ENCODE results near the gene BEND4. TPM values are rescaled to one million over a fixed set of nuclear protein-coding genes. Genes with fewer than 3 reads are reported as not detected.

Gene BEND4
- total RNA-seq, 2 donors from 2014 or later = 3.9 to 25.2 TPM

- DNase-seq (ENCODE audit: low spot score) = no peak
- Histone ChIP-seq H3K27me3 (replicated peaks; ENCODE audit: insufficient read depth) (no peaks in the 10 kb centered on the region), H3K36me3 (no peaks in the 10 kb centered on the region), H3K27ac (no peak overlapping the region), H3K9me3 (no peaks in the 10 kb centered on the region), H3K4me3 (no peak overlapping the region), H3K4me1 (replicated peaks) (no peaks in the 10 kb centered on the region)
- 97% methylated on average over 1 of the region's 1 CpG for WGBS
- no peak for TF ChIP-seq POLR2A (IDR thresholded peaks at IDR 0.05)
- no peak for TF ChIP-seq POLR2AphosphoS5 (IDR thresholded peaks at IDR 0.05)
- no peak for TF ChIP-seq CTCF (IDR thresholded peaks at IDR 0.05)
- intact Hi-C loops (cut with DNase I) = no loop called here
Measured at GRCh38 chr4:42083816-42084215, 68.6 kb downstream of the BEND4 start.

- no peaks in the 10 kb centered on the region for H3K27me3 ChIP-seq (replicated peaks; ENCODE audit: insufficient read depth)
- no peak overlapping the region for H3K27ac ChIP-seq
- H3K9me3 ChIP-seq = no peaks in the 10 kb centered on the region
- no peaks in the 10 kb centered on the region for H3K4me1 ChIP-seq (replicated peaks)
- H3K36me3 ChIP-seq = no peaks in the 10 kb centered on the region
- DNase-seq (ENCODE audit: low spot score) = no peak
- intact Hi-C loops (cut with DNase I) = no loop called here
- WGBS = 90% methylated on average over 3 of the region's 3 CpGs
- H3K4me3 ChIP-seq = no peak overlapping the region
- TF ChIP-seq CTCF (IDR thresholded peaks at IDR 0.05) (no peak), POLR2A (IDR thresholded peaks at IDR 0.05) (no peak)
Measured at GRCh38 chr4:42080306-42080705, 72.1 kb downstream of the BEND4 start.

GRCh38 chr4:42078184-42078801, 74.2 kb downstream of the BEND4 start:
- Histone ChIP-seq H3K4me3 (no peak overlapping the region), H3K27ac (no peak overlapping the region), H3K27me3 (replicated peaks; ENCODE audit: insufficient read depth) (no peaks in the 10 kb centered on the region), H3K36me3 (no peaks in the 10 kb centered on the region), H3K4me1 (replicated peaks) (no peaks in the 10 kb centered on the region), H3K9me3 (no peaks in the 10 kb centered on the region)
- intact Hi-C loops (cut with DNase I) = no loop called here
- no peak for DNase-seq (ENCODE audit: low spot score)
- TF ChIP-seq POLR2A (IDR thresholded peaks at IDR 0.05) = no peak
- TF ChIP-seq CTCF (IDR thresholded peaks at IDR 0.05) = no peak
- TF ChIP-seq POLR2AphosphoS5 (IDR thresholded peaks at IDR 0.05) = no peak

- Histone ChIP-seq H3K27ac (no peak overlapping the region), H3K4me3 (no peak overlapping the region), H3K36me3 (no peaks in the 10 kb centered on the region), H3K4me1 (replicated peaks) (no peaks in the 10 kb centered on the region), H3K9me3 (no peaks in the 10 kb centered on the region), H3K27me3 (replicated peaks; ENCODE audit: insufficient read depth) (no peaks in the 10 kb centered on the region)
- intact Hi-C loops (cut with DNase I) = no loop called here
- no peak for TF ChIP-seq POLR2A (IDR thresholded peaks at IDR 0.05)
- no peak for TF ChIP-seq POLR2AphosphoS5 (IDR thresholded peaks at IDR 0.05)
- TF ChIP-seq CTCF (IDR thresholded peaks at IDR 0.05) = no peak
- 93% methylated on average over 1 of the region's 1 CpG for whole genome bisulfite sequencing
- DNase-seq (ENCODE audit: low spot score) = no peak
Measured at GRCh38 chr4:42074294-42074693, 78.2 kb downstream of the BEND4 start.

- no peaks in the 10 kb centered on the region for H3K27me3 ChIP-seq (replicated peaks; ENCODE audit: insufficient read depth)
- no peak overlapping the region for H3K27ac ChIP-seq
- TF ChIP-seq POLR2A (IDR thresholded peaks at IDR 0.05) (no peak), POLR2AphosphoS5 (IDR thresholded peaks at IDR 0.05) (no peak), CTCF (IDR thresholded peaks at IDR 0.05) (no peak)
- DNase-seq (ENCODE audit: low spot score) = no peak
- H3K4me1 ChIP-seq (replicated peaks) = no peaks in the 10 kb centered on the region
- no peaks in the 10 kb centered on the region for H3K36me3 ChIP-seq
- WGBS = 86% methylated on average over 4 of the region's 4 CpGs
- intact Hi-C loops (cut with DNase I) = no loop called here
- H3K9me3 ChIP-seq = no peaks in the 10 kb centered on the region
- no peak overlapping the region for H3K4me3 ChIP-seq
Measured at GRCh38 chr4:42070463-42070862, 82.0 kb downstream of the BEND4 start.
